ENCODE measurements around the gene CYB561D1. TPM values are rescaled to one million over a fixed set of nuclear protein-coding genes. Genes with fewer than 3 reads are reported as not detected.
A peak's percentile ranks its signal among the peaks of the same experiment; 100 is the strongest.

CYB561D1 gene
- total and polyA plus RNA-seq, 10 of the 15 experiments (the other 5 are each of a cell fraction or from before 2014, with no cell fraction given): 0.68 to 9.0 (median 3.3) TPM

DNA sequence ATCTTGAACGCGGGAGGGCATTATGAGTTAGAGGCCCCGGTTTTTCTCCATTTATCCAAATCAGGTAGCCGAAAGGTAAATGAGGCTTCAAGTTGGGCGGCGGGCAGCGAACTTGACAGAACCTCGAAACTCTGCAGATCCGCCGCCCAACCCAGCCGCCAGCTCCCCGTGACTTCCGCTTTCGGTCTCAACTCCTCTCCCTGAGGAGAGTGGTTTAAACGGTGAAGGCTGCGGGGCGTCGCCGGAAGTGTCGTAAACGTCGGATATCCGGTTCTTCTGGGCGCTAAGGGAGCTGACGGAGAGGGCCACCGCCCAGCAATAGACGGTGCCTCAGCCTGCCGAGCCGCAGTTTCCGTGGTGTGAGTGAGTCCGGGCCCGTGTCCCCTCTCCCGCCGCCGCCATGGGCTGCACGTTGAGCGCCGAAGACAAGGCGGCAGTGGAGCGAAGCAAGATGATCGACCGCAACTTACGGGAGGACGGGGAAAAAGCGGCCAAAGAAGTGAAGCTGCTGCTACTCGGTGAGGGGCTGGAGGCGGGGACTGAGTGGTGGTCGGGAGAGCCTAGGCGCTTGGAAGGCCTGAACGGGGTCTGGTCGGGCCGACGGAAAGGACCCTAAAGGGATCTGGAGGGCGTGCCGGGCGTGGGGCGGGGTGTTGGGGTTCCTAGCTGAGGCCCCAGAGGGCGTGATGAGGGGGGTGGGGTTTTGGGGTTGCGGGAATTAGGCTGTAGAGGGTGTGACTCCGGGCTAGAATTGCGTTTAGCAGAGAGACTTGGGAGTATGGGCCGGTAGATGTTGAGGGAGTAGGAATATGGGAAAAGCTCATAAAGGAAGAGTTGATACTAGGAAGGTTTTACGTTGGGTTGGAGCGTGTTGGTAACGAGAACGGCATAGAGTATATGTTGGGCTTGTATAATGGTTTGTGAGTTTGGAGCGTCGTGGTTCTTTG, 54.7 kb downstream of the CYB561D1 start, which contains the start of gene GNAI3:
GNAI3 (plus strand) TSS at position 295 of the 947 bp plus-strand sequence; CDS start at position 401, 106 bp downstream.
- Histone ChIP-seq H3K36me3 (ENCODE audit: control insufficient read depth in 2 of 2, insufficient read depth in 2 of 2, low read length in 1 of 2) (no peaks in the 10 kb centered on the region), H3K27me3 (replicated peaks in 1 of 2; ENCODE audit: control insufficient read depth in 2 of 2, insufficient read depth in 2 of 2, low read length in 1 of 2) (no peaks in the 10 kb centered on the region), H3K4me3 (peak within 1 kb of the TSS; percentile 92), H3K4me1 (ENCODE audit: control insufficient read depth, insufficient read depth, low read length) (peaks cover 6% of the 10 kb centered on the region), H3K9ac (ENCODE audit: control insufficient read depth, insufficient read depth, low read length) (peak within 1 kb of the TSS; percentile 96), H4K20me1 (ENCODE audit: control insufficient read depth, insufficient read depth) (no peaks in the 10 kb centered on the region), H2AFZ (ENCODE audit: control insufficient read depth, low read depth, low read length) (peak within 1 kb of the TSS; percentile 90), H3K9me3 (replicated peaks; ENCODE audit: control insufficient read depth, insufficient read depth, low read length) (no peaks in the 10 kb centered on the region), H3K27ac (ENCODE audit: control insufficient read depth, insufficient read depth) (peak within 1 kb of the TSS; percentile 96), H3K79me2 (ENCODE audit: control insufficient read depth, insufficient read depth, low read length) (peaks cover 67% of the 10 kb centered on the region), H3K4me2 (ENCODE audit: control insufficient read depth, insufficient read depth) (peak within 1 kb of the TSS; percentile 99)
- peak; percentile 95 for ATAC-seq
- intact Hi-C loops (cut with micrococcal nuclease; ENCODE audit: unreplicated experiment): loop anchor here (1.0 to 5.0 kb wide), 3 partner anchors 71 to 436 kb away; partner anchors contain the start of genes AHCYL1, AMPD2 and GNAT2
- POLR2A ChIA-PET: interaction anchor here (0.6 to 3.1 kb wide), 25 partner anchors 11 to 437 kb away, joined by 3 to 34 read pairs (median 5); partner anchors contain the start of genes AHCYL1, AMPD2, ATXN7L2 and GNAT2
- RAD21 ChIA-PET (ENCODE audit: unreplicated experiment): interaction anchor here (0.6 to 3.2 kb wide), 28 partner anchors 10 to 486 kb away, joined by 3 to 34 read pairs (median 4); partner anchors contain the start of genes AHCYL1, AMPD2, CYB561D1 and GNAT2
- SMC1A ChIA-PET (ENCODE audit: uncharacterized antibody, unreplicated experiment): interaction anchor here (0.7 to 3.1 kb wide), 23 partner anchors 11 to 463 kb away, joined by 3 to 27 read pairs (median 4); partner anchors contain the start of genes AHCYL1, AMPD2, GNAT2 and PSRC1
- FAIRE-seq: peak; percentile 70
- WGBS (ENCODE audit: insufficient coverage, insufficient replicate concordance, low lambda C conversion rate, missing lambda C conversion rate): under 1% methylated on average over 60 of the region's 68 CpGs
- in situ Hi-C loops (cut with MboI): loop anchor here (5.0 kb wide), 3 partner anchors 74 to 439 kb away; no protein-coding TSS in a partner anchor
- DNase-seq (ENCODE audit: low read depth, low spot score): peak; percentile 85
- CTCF ChIA-PET: interaction anchor here (0.7 to 7.6 kb wide), 23 partner anchors 12 to 438 kb away, joined by 3 to 104 read pairs (median 5); partner anchors contain the start of genes AHCYL1, AMPD2, CYB561D1 and GNAT2
- BruUV-seq (replicated peaks): no TSS peak
- TF ChIP-seq CEBPB (IDR thresholded peaks at IDR 0.05; ENCODE audit: borderline replicate concordance in 1 of 2, low read depth in 2 of 2, low read length in 2 of 2) (no peak), CHD1 (IDR thresholded peaks at IDR 0.05; ENCODE audit: low read depth, low read length) (no peak), ASH2L (IDR thresholded peaks at IDR 0.05; ENCODE audit: borderline replicate concordance, low read depth) (no peak), DPF2 (IDR thresholded peaks at IDR 0.05) (no peak; the same call in 1 of the 2 replicates), HCFC1 (IDR thresholded peaks at IDR 0.05; ENCODE audit: low read length) (peak; percentile 43), ZSCAN29 (IDR thresholded peaks at IDR 0.05) (no peak), IRF3 (IDR thresholded peaks at IDR 0.05) (no peak), SREBF2 (IDR thresholded peaks at IDR 0.05; ENCODE audit: low read length) (no peak), CUX1 (IDR thresholded peaks at IDR 0.05; ENCODE audit: insufficient replicate concordance, low read depth, low read length) (no peak), GATAD2B (conservative IDR thresholded peaks at IDR 0.05; ENCODE audit: low read depth) (0 out of 2 replicates have a peak, but pooled peaks have one; percentile 14), BMI1 (IDR thresholded peaks at IDR 0.05; ENCODE audit: borderline replicate concordance) (no peak), MYC (IDR thresholded peaks at IDR 0.05; ENCODE audit: insufficient read depth, insufficient read length, insufficient replicate concordance, low read length, severe bottlenecking) (no peak)
